ENCODE results near the gene JMJD6.
"Not testable (repeated sequence)": the region's sequence is repeated elsewhere in the genome, so short reads cannot be mapped to it uniquely, and the experiment has no call there.

Gene JMJD6

DNA sequence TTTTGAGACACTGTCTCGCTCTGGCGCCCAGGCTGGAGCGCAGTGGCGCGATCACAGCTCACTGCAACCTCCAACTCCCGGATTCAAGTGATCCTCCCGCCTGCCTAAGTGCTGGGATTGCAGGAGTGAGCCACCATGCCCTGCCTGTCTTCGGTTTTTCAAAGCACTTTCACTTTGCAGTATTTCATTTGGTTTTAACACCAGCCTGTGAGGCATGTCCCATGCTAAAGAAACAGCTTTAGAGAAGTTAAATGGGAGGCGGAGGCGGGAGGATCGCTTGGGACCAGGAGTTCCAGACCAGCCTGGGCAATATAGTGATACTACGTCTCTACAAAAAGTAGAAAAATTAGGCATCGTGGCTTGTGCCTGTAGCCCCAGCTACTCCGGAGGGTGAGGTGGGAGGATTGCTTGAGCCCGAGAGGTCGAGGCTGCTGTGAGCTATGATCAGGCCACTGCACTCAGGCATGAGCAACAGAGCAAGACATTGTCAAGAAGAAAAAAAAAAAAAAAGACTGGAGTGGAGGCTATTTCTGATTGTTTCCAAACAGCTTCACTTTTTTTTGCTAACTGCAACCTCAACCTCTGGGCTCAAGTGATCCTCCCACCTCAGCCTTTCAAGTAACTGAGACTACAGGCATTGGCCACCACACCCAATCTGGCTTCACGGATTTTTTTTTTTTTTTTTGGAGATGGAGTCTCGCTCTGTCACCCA lies 1.5 kb upstream of the JMJD6 start:
- Histone ChIP-seq H3K27me3 (ENCODE audit: control insufficient read depth, insufficient read depth, low read length, poor library complexity, severe bottlenecking) (no peaks in the 10 kb centered on the region), H3K36me3 (ENCODE audit: control insufficient read depth, insufficient read depth, low read length) (peaks cover 19% of the 10 kb centered on the region), H3K27ac (ENCODE audit: insufficient read depth, low read depth, low read length, poor library complexity, severe bottlenecking) (no peak overlapping the region), H3K9me3 (ENCODE audit: control insufficient read depth, low read length) (no peaks in the 10 kb centered on the region), H3K4me1 (ENCODE audit: control insufficient read depth, insufficient read depth, low read length) (peaks cover 5% of the 10 kb centered on the region), H3K4me3 (ENCODE audit: insufficient read depth, low read depth, low read length) (peak overlapping the region; percentile 77)
- WGBS, 2 experiments = 87 to 90% methylated on average over 18 of the region's 18 CpGs

- Histone ChIP-seq H3K27ac (ENCODE audit: insufficient read depth, low read depth, low read length, poor library complexity, severe bottlenecking) (peak within 1 kb of the TSS; percentile 98), H3K9me3 (ENCODE audit: control insufficient read depth, low read length) (no peaks in the 10 kb centered on the region), H3K4me1 (ENCODE audit: control insufficient read depth, insufficient read depth, low read length) (peaks cover 5% of the 10 kb centered on the region), H3K36me3 (ENCODE audit: control insufficient read depth, insufficient read depth, low read length) (peaks cover 13% of the 10 kb centered on the region), H3K27me3 (ENCODE audit: control insufficient read depth, insufficient read depth, low read length, poor library complexity, severe bottlenecking) (no peaks in the 10 kb centered on the region), H3K4me3 (ENCODE audit: insufficient read depth, low read depth, low read length) (peak within 1 kb of the TSS; percentile 77)
- 4% methylated on average over 71 of the region's 71 CpGs for WGBS, 2 experiments
Measured at GRCh38 chr17:76726776-76727718, 641 bp upstream of the JMJD6 start, which contains the start of gene METTL23. METTL23 (plus strand) TSS chr17:76726839; CDS start chr17:76729711, 2,872 bp downstream.

- Histone ChIP-seq H3K36me3 (ENCODE audit: control insufficient read depth, insufficient read depth, low read length) (peaks cover 5% of the 10 kb centered on the region), H3K4me3 (ENCODE audit: insufficient read depth, low read depth, low read length) (peak overlapping the region; percentile 77), H3K9me3 (ENCODE audit: control insufficient read depth, low read length) (no peaks in the 10 kb centered on the region), H3K4me1 (ENCODE audit: control insufficient read depth, insufficient read depth, low read length) (peaks cover 5% of the 10 kb centered on the region), H3K27ac (ENCODE audit: insufficient read depth, low read depth, low read length, poor library complexity, severe bottlenecking) (peak overlapping the region; percentile 98), H3K27me3 (ENCODE audit: control insufficient read depth, insufficient read depth, low read length, poor library complexity, severe bottlenecking) (no peaks in the 10 kb centered on the region)
- WGBS, 2 experiments = 17 to 18% methylated on average over 38 of the region's 38 CpGs
Measured at GRCh38 chr17:76725580-76726230, 701 bp downstream of the JMJD6 start.

GRCh38 chr17:76723812-76724211 lies 2.6 kb downstream of the JMJD6 start:
- Histone ChIP-seq H3K36me3 (ENCODE audit: control insufficient read depth, insufficient read depth, low read length) (peaks cover 20% of the 10 kb centered on the region), H3K27ac (ENCODE audit: insufficient read depth, low read depth, low read length, poor library complexity, severe bottlenecking) (no peak overlapping the region)
- WGBS, 2 experiments = 95 to 98% methylated on average over 9 of the region's 9 CpGs

DNA sequence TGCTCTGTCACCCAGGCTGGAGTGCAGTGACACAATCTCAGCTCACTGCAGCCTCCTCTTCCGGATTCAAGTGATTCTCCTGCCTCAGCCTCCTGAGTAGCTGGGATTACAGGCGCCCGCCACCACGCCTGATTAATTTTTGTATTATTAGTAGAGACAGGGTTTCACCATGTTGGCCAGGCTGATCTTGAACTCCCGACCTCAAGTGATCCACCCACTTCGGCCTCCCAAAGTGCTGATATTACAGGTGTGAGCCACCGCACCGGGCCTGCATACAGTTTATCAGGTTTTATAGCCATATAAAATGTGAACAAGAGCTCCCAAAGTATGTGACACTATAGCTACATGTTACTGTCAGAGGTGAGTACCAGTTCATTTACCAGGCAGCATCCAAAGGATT lies 3.4 kb downstream of the JMJD6 start:
- 93 to 97% methylated on average over 8 of the region's 8 CpGs for WGBS, 2 experiments
- H3K27ac ChIP-seq (ENCODE audit: insufficient read depth, low read depth, low read length, poor library complexity, severe bottlenecking); H3K9me3 ChIP-seq (ENCODE audit: control insufficient read depth, low read length); H3K4me3 ChIP-seq (ENCODE audit: insufficient read depth, low read depth, low read length); H3K27me3 ChIP-seq (ENCODE audit: control insufficient read depth, insufficient read depth, low read length, poor library complexity, severe bottlenecking); H3K4me1 ChIP-seq (ENCODE audit: control insufficient read depth, insufficient read depth, low read length): not testable (repeated sequence)
- H3K36me3 ChIP-seq (ENCODE audit: control insufficient read depth, insufficient read depth, low read length) = peaks cover 29% of the 10 kb centered on the region

More at GRCh38 chr17:76723812-76724211, 2.6 kb downstream of the JMJD6 start:
- peaks cover 5% of the 10 kb centered on the region for H3K4me1 ChIP-seq (ENCODE audit: control insufficient read depth, insufficient read depth, low read length)
- no peak overlapping the region for H3K4me3 ChIP-seq (ENCODE audit: insufficient read depth, low read depth, low read length)
- no peaks in the 10 kb centered on the region for H3K9me3 ChIP-seq (ENCODE audit: control insufficient read depth, low read length)
- no peaks in the 10 kb centered on the region for H3K27me3 ChIP-seq (ENCODE audit: control insufficient read depth, insufficient read depth, low read length, poor library complexity, severe bottlenecking)

DNA sequence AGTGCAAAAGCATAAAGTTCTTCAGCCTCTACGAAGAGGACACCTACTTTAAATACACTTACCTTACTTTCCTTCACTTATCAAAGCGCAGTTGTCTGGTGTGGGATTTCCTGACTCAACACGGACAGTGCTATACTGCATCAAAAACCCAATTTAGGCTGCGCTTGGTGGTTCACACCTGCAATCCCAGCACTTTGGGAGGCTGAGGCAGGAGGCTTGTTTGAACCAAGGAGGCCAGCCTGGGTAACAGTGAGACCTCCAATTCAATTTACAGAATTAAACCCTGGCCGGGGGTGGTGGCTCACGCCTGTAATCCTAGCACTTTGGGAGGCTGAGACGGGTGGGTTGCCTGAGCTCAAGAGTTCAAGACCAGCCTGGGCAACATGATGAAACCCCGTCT lies 4.1 kb downstream of the JMJD6 start:
- 94% methylated on average over 8 of the region's 8 CpGs for WGBS, 2 experiments
- Histone ChIP-seq H3K27ac (ENCODE audit: insufficient read depth, low read depth, low read length, poor library complexity, severe bottlenecking) (no peak overlapping the region), H3K4me3 (ENCODE audit: insufficient read depth, low read depth, low read length) (no peak overlapping the region), H3K27me3 (ENCODE audit: control insufficient read depth, insufficient read depth, low read length, poor library complexity, severe bottlenecking) (no peaks in the 10 kb centered on the region), H3K4me1 (ENCODE audit: control insufficient read depth, insufficient read depth, low read length) (peaks cover 5% of the 10 kb centered on the region), H3K36me3 (ENCODE audit: control insufficient read depth, insufficient read depth, low read length) (peaks cover 33% of the 10 kb centered on the region), H3K9me3 (ENCODE audit: control insufficient read depth, low read length) (no peaks in the 10 kb centered on the region)

GRCh38 chr17:76721463-76721862 lies 4.9 kb downstream of the JMJD6 start:
- peaks cover 36% of the 10 kb centered on the region for H3K36me3 ChIP-seq (ENCODE audit: control insufficient read depth, insufficient read depth, low read length)
- WGBS, 2 experiments = 95 to 98% methylated on average over 10 of the region's 10 CpGs
- H3K27me3 ChIP-seq (ENCODE audit: control insufficient read depth, insufficient read depth, low read length, poor library complexity, severe bottlenecking) = no peaks in the 10 kb centered on the region

GRCh38 chr17:76720941-76721340 lies 5.5 kb downstream of the JMJD6 start:
- WGBS, 2 experiments = 96 to 98% methylated on average over 9 of the region's 9 CpGs
- Histone ChIP-seq H3K4me1 (ENCODE audit: control insufficient read depth, insufficient read depth, low read length) (peaks cover 5% of the 10 kb centered on the region), H3K9me3 (ENCODE audit: control insufficient read depth, low read length) (no peaks in the 10 kb centered on the region), H3K4me3 (ENCODE audit: insufficient read depth, low read depth, low read length) (no peak overlapping the region), H3K36me3 (ENCODE audit: control insufficient read depth, insufficient read depth, low read length) (peaks cover 36% of the 10 kb centered on the region), H3K27me3 (ENCODE audit: control insufficient read depth, insufficient read depth, low read length, poor library complexity, severe bottlenecking) (no peaks in the 10 kb centered on the region), H3K27ac (ENCODE audit: insufficient read depth, low read depth, low read length, poor library complexity, severe bottlenecking) (no peak overlapping the region)

More at GRCh38 chr17:76721463-76721862, 4.9 kb downstream of the JMJD6 start:
- Histone ChIP-seq H3K4me3 (ENCODE audit: insufficient read depth, low read depth, low read length) (no peak overlapping the region), H3K9me3 (ENCODE audit: control insufficient read depth, low read length) (no peaks in the 10 kb centered on the region), H3K4me1 (ENCODE audit: control insufficient read depth, insufficient read depth, low read length) (peaks cover 5% of the 10 kb centered on the region), H3K27ac (ENCODE audit: insufficient read depth, low read depth, low read length, poor library complexity, severe bottlenecking) (no peak overlapping the region)

DNA sequence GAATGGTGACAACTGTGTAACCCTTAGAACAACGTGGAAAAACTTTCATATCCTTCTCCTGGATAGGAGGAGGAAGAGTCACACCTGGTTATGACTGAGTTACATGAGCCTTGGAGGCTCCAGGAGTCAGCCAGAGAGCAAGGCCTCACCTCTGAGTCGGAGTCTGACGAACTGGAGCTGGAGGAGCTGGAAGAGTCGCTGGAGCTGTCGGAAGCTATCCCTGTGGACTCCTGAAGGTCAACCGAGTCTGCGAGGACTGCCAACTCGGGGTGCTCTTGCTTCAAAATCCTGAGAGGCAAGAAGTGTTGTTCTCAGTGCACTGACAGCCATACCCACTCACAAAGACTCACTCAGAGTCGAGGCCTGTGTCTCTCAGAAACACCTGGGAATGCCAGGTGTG lies 6.2 kb downstream of the JMJD6 start:
- no peak overlapping the region for H3K27ac ChIP-seq (ENCODE audit: insufficient read depth, low read depth, low read length, poor library complexity, severe bottlenecking)

DNA sequence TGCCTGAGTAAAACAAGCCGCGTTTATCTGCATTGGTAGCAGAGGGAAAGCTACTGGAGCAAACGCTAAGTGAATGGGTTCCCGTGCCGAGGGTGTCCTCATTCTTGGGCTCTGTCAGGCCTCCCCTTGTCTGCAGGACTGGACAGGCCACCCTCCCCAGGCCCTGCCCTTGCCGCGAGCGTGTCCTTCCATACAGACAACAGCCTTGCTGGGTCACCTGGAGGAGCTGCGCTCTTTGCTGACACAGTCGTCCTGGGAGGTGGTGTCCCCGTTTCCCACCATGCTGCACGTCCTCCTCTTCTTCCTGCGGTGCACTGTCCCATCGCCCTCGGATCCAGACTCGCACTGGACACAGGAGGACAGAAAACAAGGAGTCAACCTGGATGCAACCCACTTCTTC lies 7.9 kb downstream of the JMJD6 start:
- 95 to 97% methylated on average over 16 of the region's 16 CpGs for WGBS, 2 experiments
- Histone ChIP-seq H3K27ac (ENCODE audit: insufficient read depth, low read depth, low read length, poor library complexity, severe bottlenecking) (no peak overlapping the region), H3K27me3 (ENCODE audit: control insufficient read depth, insufficient read depth, low read length, poor library complexity, severe bottlenecking) (no peaks in the 10 kb centered on the region), H3K9me3 (ENCODE audit: control insufficient read depth, low read length) (no peaks in the 10 kb centered on the region), H3K4me3 (ENCODE audit: insufficient read depth, low read depth, low read length) (no peak overlapping the region), H3K4me1 (ENCODE audit: control insufficient read depth, insufficient read depth, low read length) (no peaks in the 10 kb centered on the region), H3K36me3 (ENCODE audit: control insufficient read depth, insufficient read depth, low read length) (peaks cover 32% of the 10 kb centered on the region)

More for the DNA sequence above, 6.2 kb downstream of the JMJD6 start:
- Histone ChIP-seq H3K4me1 (ENCODE audit: control insufficient read depth, insufficient read depth, low read length) (peaks cover under 1% of the 10 kb centered on the region), H3K4me3 (ENCODE audit: insufficient read depth, low read depth, low read length) (no peak overlapping the region), H3K9me3 (ENCODE audit: control insufficient read depth, low read length) (no peaks in the 10 kb centered on the region), H3K36me3 (ENCODE audit: control insufficient read depth, insufficient read depth, low read length) (peaks cover 36% of the 10 kb centered on the region), H3K27me3 (ENCODE audit: control insufficient read depth, insufficient read depth, low read length, poor library complexity, severe bottlenecking) (no peaks in the 10 kb centered on the region)
- WGBS, 2 experiments = 95 to 96% methylated on average over 9 of the region's 9 CpGs
